Prostate gland (tissue), 2 donors: ENCODE data around the gene KRT86.

Source experiments
- POLR2A ChIP-seq: fragments of 450-650 bp; IDR thresholded peaks from one replicate; pipeline ENCODE4 v1.6.1; 2016; ENCODE audit warnings: antibody characterized with exemption, mild to moderate bottlenecking
- POLR2AphosphoS5 ChIP-seq: sonication (generic); formaldehyde crosslinking; IDR thresholded peaks from one replicate; pipeline ENCODE4 v1.6.1; 2017; ENCODE audit warnings: antibody characterized with exemption
- TF ChIP-seq, protein P1 (sequence below), 4 experiments: fragments of 200-600 bp in 2 of 4; fragments of 450-650 bp in 2 of 4; sonication (generic) in 2 of 4; IDR thresholded peaks; 1 replicate in 3 of 4; 2 replicates in 1 of 4; pipeline ENCODE4 v1.5.1; 2016 to 2019; ENCODE audit warnings: antibody characterized with exemption in 4 of 4, mild to moderate bottlenecking in 2 of 4, moderate library complexity in 2 of 4

GRCh38 chr12:52308806-52309425 lies 34.5 kb downstream of the KRT86 start:
- TF ChIP-seq, protein P1, sequence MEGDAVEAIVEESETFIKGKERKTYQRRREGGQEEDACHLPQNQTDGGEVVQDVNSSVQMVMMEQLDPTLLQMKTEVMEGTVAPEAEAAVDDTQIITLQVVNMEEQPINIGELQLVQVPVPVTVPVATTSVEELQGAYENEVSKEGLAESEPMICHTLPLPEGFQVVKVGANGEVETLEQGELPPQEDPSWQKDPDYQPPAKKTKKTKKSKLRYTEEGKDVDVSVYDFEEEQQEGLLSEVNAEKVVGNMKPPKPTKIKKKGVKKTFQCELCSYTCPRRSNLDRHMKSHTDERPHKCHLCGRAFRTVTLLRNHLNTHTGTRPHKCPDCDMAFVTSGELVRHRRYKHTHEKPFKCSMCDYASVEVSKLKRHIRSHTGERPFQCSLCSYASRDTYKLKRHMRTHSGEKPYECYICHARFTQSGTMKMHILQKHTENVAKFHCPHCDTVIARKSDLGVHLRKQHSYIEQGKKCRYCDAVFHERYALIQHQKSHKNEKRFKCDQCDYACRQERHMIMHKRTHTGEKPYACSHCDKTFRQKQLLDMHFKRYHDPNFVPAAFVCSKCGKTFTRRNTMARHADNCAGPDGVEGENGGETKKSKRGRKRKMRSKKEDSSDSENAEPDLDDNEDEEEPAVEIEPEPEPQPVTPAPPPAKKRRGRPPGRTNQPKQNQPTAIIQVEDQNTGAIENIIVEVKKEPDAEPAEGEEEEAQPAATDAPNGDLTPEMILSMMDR (IDR thresholded peaks at IDR 0.05) = no peak
- no peak for TF ChIP-seq POLR2A
- TF ChIP-seq POLR2AphosphoS5 = no peak
